NCI-H1930 (cell line): ENCODE results near the gene DTHD1.

Experiments
- DNase-seq, 2 experiments: peaks; one replicate each; lab custom pipeline; 2025; lab: John Stamatoyannopoulos, UW

The DTHD1 gene

DNA sequence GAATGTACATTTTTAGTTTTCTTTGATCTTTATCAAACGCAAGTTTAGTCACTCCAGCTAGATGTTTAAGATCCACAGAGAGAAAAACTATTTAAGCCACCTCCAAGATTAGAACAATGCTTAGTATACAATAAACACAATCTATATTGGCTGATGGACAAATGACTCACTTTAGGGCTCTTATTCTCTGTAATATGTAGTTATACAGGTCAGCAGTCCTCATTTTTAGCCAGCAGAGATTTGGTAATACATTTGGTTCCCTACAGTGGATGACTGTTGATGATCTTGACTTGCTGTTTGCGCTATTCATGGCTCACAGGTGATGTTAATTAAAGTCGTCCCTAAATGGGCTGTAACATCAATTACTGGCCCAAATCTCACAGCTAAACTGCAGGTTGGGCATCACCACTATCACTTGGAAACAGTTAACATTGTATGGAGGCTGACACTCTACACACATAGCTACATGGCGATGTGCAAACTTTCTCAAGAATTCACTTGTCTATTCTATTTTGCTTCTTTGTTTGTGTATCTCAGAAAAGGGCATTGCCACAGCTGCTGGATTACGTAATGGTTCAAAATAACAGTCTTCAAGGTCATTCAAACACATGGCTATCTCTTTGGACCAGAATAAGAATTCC lies 11.8 kb upstream of the DTHD1 start:
- no peak for DNase-seq

DNA sequence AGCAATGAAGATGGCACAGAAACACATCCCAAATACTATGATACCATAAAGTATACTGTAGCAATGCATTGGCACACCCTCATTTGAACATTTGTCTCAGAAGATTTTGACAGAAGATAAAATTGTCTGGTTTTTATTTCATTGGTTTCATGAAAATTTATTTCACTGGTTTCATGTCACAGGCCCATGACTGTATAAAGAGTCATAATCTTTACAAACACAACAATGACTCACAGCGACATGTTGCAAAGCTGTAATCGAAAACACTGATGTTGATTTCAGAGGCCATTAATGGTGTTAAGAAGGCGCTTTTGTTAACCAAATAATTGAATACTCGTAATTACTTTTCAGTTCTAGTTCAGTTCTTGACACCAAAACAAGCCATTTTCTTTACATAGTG lies 8.1 kb upstream of the DTHD1 start:
- no peak for DNase-seq

GRCh38 chr4:36274158-36274557 lies 7.3 kb upstream of the DTHD1 start:
- no peak for DNase-seq

DNA sequence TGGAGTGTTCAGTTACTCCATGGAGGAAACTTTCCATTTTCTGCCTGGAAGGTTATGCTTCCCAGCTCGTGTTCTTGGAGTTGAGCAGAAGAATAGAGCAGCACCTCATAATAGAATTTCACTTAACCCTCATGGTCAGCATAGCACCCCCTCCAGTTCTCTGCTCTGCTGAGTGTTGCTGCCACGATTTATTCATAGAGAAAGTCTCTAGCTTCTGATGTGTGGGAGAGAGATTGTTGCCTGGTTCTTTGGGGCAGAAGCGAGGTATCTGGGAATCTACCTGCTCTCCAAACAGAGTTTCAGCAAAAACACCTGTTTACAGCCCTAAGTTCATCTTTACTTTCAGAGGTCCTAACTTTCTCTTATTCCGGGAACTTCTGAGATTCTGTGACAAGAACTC lies 3.9 kb upstream of the DTHD1 start:
- DNase-seq, result no peak

GRCh38 chr4:36278789-36279188 lies 2.6 kb upstream of the DTHD1 start:
- no peak for DNase-seq

GRCh38 chr4:36280555-36280954 lies 861 bp upstream of the DTHD1 start:
- no peak for DNase-seq

- no peak for DNase-seq
Observed at GRCh38 chr4:36282503-36283030, 1.2 kb downstream of the DTHD1 start.

DNA sequence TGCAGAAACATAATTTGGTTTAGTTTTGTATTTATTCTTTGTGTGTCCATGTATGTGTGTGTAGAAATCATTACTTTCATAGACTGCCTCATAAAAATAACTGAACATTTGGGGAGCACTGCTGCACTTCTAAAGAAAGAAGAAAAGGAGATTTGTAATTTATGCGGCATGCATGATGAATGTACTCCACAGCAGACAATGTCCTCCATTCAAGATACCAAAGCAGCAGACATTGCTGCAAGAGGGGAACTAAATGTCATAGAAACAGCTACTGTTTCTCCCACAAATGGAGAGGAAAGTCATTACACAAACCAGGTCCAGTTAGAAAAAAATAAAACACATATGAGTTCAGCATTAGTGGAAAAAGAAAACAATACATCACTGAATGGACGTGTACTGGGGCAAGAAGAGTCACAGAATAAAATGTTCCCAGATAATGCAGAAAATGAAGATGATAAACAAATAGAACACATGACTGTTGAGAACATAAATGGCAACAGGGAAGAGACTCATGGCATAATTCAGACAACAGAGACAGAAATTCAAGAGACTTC lies 2.6 kb downstream of the DTHD1 start:
- no peak for DNase-seq

- DNase-seq, result no peak
Observed at GRCh38 chr4:36285784-36286480, 4.5 kb downstream of the DTHD1 start.

GRCh38 chr4:36286481-36286871 lies 5.1 kb downstream of the DTHD1 start:
- no peak for DNase-seq

GRCh38 chr4:36288731-36289426 lies 7.5 kb downstream of the DTHD1 start:
- no peak for DNase-seq

- no peak for DNase-seq
Observed at GRCh38 chr4:36290641-36291040, 9.2 kb downstream of the DTHD1 start.

DNA sequence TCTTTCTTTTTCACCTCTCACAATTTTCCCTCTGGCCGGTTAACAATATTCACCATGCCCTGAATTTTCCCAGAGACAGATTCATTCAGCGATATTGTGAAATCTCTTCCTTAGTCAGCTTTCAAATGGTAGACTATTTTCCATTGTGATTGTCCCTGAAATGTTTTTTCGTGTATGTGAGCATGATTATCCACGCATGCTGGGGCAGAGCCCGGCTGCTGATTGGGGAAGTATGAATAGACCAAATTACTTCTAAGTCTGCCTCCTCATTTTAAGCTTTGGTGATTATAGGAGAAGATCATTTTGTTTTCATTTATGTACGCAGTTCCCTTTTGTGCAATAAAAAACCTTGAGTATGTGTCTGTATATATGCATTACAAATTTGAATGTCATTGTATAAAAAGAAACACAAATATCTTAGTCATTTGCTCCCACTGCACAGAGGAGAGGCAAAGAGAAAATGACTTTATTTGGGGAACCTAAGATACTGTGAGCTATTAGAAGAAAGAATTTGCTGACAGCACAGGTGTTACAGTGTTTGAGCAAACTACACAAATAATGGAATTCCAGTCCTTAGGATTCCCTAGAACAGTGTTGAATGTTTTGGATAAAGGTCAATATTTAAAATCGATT lies 11.3 kb downstream of the DTHD1 start:
- peak; percentile 56 to 67 for DNase-seq

DNA sequence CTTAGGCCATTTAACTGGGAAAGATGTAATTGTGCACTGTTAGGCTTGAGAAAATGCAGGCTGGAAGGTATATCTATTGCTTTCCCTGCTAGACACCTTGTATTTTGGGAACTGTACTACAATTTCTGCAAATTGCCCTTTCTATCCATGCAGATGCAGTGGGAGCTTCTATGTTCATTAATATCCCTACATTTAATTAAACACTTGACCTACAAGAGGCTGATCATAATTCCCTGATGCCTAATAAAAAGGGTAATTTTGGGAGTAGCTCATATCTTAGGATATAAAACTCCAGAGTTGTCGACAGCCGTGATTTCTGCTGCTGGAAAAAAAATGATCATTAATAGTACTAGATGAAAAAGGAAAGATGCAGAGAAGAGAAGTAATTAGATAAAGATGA lies 19.7 kb downstream of the DTHD1 start:
- DNase-seq, result no peak

- no peak for DNase-seq
Observed at GRCh38 chr4:36303426-36304137, 22.2 kb downstream of the DTHD1 start.

DNA sequence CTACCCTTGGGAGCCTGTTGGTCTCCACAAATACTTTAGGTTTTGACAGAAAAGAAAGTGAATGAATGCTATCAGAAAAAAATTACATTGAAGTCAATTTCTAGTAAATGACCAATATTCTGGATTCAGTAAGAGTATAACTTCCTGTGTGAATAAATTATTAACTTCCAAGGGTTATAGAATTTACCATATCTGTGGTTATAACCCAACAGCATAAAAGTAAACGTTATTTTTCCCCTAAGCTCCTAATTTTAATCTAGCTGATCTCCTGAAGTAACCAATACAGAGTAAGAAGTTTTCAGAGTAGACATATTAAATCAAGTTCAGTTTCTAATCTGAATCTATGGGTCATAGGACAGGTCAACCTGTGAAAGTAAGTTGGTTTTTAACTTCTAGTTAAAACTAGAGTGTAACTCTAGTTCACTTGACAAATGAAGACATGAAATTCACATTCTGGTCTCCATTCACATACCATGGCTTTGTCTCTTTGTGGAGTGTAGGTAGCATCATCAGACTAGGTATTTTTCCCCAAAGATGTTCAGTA lies 22.8 kb downstream of the DTHD1 start:
- DNase-seq, result no peak

- no peak for DNase-seq
Observed at GRCh38 chr4:36308150-36308549, 26.7 kb downstream of the DTHD1 start.

DNA sequence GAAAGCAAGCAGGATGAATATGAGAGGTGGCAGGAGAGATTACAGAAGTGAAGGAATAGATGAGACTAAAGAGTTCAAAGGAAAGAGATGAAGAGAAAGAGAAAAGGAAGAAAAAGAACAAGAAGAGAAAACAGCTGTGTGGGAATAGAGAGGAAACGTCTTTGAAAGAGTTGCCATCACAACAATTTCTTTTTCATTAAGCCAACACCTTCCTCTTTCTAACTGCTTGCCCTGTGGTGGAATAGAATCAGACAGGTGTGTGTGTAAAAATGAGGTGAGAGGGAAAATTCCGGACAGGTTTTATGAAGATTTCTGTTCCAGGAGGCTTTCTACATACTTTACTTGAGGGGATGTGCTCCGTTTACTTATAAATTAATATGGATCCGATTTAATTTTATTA lies 28.8 kb downstream of the DTHD1 start:
- no peak for DNase-seq

DNA sequence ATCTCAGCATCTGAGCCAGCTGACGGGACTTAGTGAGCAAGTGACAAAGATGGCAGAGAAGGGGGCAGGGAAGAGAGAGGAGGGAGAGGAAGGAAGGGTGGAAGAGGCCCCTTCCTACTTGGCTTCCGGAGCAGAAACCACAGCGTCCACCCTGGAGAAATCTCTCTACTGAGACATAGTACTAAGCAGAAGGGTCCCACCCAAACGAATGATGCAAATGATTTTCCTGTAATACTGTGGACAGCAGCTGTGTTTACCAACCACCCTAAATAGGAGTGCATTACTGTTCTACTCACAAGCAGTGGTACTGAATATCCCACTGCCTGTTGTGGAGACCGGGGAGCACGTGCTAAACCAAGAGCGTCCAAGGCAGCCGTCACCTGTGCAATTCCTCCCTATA lies 29.4 kb downstream of the DTHD1 start:
- DNase-seq, result no peak

DNA sequence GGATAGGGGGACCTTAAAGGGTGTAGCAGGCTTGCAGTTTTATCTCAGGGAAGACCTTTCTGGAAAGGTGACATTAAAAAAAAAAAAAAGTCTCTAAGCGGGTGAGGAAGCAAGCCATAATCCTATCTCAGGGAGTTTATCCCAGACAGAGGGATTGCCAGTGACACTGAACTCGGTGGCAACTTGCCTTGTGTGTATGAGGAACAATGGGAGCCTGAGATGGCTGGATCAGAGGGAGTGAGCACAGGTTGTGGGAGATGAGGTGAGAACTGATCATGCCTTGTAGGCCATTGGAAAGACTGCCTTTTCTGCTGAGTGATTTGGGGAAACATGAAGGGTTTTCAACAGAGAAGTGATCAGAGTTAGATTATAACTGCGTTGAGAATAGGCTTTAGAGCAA lies 31.1 kb downstream of the DTHD1 start:
- DNase-seq, result no peak

- DNase-seq, result no peak
Observed at GRCh38 chr4:36313301-36313700, 31.9 kb downstream of the DTHD1 start.
